H1 (cell line): ENCODE data around the gene SLC39A13. TPM values are rescaled to one million over a fixed set of nuclear protein-coding genes. Genes with fewer than 3 reads are reported as not detected.

Experiments
- CTCF ChIA-PET: fragments of 300-600 bp; sonication (Branson Sonifier 250); formaldehyde crosslinking; loops from one replicate; lab custom pipeline; 2021; ENCODE audit not compliant: partially characterized antibody; lab: Charles Lee
- POLR2A ChIA-PET: fragments of 300-600 bp; sonication (Branson Sonifier 250); formaldehyde crosslinking; loops from one replicate; lab custom pipeline; 2021; ENCODE audit warnings: inconsistent platforms; ENCODE audit not compliant: partially characterized antibody; lab: Charles Lee
- DNase-seq, 2 experiments: peaks; one replicate each; pipeline versions ENCODE4 v3.0.0 to v3.0.0-alpha.2; 2010 to 2022; ENCODE audit warnings: low spot score in 2 of 2, low read depth in 1 of 2, mixed read lengths in 1 of 2
- FAIRE-seq: peaks from 2 replicates; lab custom pipeline; 2011; peaks lifted over from hg19 to GRCh38; lab: Jason Lieb, UNC
- H2AFZ ChIP-seq: 2 replicates; pipeline ENCODE4 v1.8.1; 2012; ENCODE audit warnings: low read length, inconsistent platforms
- H2AK5ac ChIP-seq: 2 replicates; pipeline ENCODE4 v1.6.1; 2013; ENCODE audit warnings: low read depth, low read length
- H2BK120ac ChIP-seq: replicated peaks from 2 replicates; pipeline ENCODE3; 2013; ENCODE audit warnings: low read depth, low read length, inconsistent platforms
- H2BK12ac ChIP-seq: 2 replicates; pipeline ENCODE4 v1.6.1; 2013; ENCODE audit warnings: low read depth, low read length
- H2BK15ac ChIP-seq: 2 replicates; pipeline ENCODE4 v1.6.1; 2013; ENCODE audit warnings: low read length
- H2BK20ac ChIP-seq: 2 replicates; pipeline ENCODE4 v1.6.1; 2013; ENCODE audit warnings: low read length
- H2BK5ac ChIP-seq: 2 replicates; pipeline ENCODE4 v1.6.1; 2013; ENCODE audit warnings: low read depth, low read length
- H3K14ac ChIP-seq: 2 replicates; pipeline ENCODE4 v1.6.1; 2013; ENCODE audit warnings: inconsistent platforms; ENCODE audit not compliant: insufficient read length
- H3K18ac ChIP-seq: 2 replicates; pipeline ENCODE4 v1.6.1; 2013; ENCODE audit warnings: low read length; ENCODE audit errors: extremely low read depth
- H3K23ac ChIP-seq: 2 replicates; pipeline ENCODE4 v1.6.1; 2013; ENCODE audit warnings: inconsistent platforms; ENCODE audit not compliant: insufficient read length
- H3K23me2 ChIP-seq: 2 replicates; pipeline ENCODE4 v1.6.1; 2013; ENCODE audit warnings: low read depth, low read length
- H3K27ac ChIP-seq: 2 replicates; pipeline ENCODE4 v1.6.1; 2011; ENCODE audit warnings: low read depth, low read length, inconsistent platforms
- H3K27me3 ChIP-seq, 4 experiments: replicated peaks in 1 of 4; 1 replicate in 1 of 4; 2 replicates in 3 of 4; pipeline versions ENCODE4 v1.6.1 to v1.8.1; 2011 to 2013; ENCODE audit warnings: low read length in 3 of 4, mild to moderate bottlenecking in 3 of 4, inconsistent platforms in 2 of 4, mixed read lengths in 2 of 4, moderate library complexity in 1 of 4; ENCODE audit not compliant: control insufficient read depth in 3 of 4, insufficient read depth in 3 of 4; ENCODE audit errors: extremely low read depth in 1 of 4
- H3K36me3 ChIP-seq, 4 experiments: 2 replicates each; pipeline versions ENCODE4 v1.6.1 to v1.8.1; 2011 to 2013; ENCODE audit warnings: mild to moderate bottlenecking in 4 of 4, low read length in 3 of 4, moderate library complexity in 2 of 4, control low read depth in 1 of 4, inconsistent platforms in 1 of 4; ENCODE audit not compliant: insufficient read depth in 4 of 4, control insufficient read depth in 2 of 4
- H3K4ac ChIP-seq: replicated peaks from 2 replicates; pipeline ENCODE3; 2013; ENCODE audit warnings: low read length, low read depth, mixed read lengths, inconsistent platforms; ENCODE audit not compliant: insufficient read length
- H3K4me1 ChIP-seq, 4 experiments: replicated peaks in 1 of 4; 1 replicate in 1 of 4; 2 replicates in 3 of 4; pipeline versions ENCODE4 v1.6.1 to v1.8.1; 2011 to 2013; ENCODE audit warnings: low read length in 3 of 4, inconsistent platforms in 2 of 4, mixed read lengths in 1 of 4; ENCODE audit not compliant: insufficient read depth in 4 of 4, control insufficient read depth in 3 of 4
- H3K4me2 ChIP-seq, 2 experiments: 2 replicates each; pipeline versions ENCODE4 v1.6.1 to v1.8.1; 2011 to 2013; ENCODE audit warnings: low read depth in 2 of 2, low read length in 2 of 2, control low read depth in 1 of 2, inconsistent platforms in 1 of 2, mild to moderate bottlenecking in 1 of 2; ENCODE audit not compliant: insufficient read depth in 1 of 2
- H3K4me3 ChIP-seq, 4 experiments: fragments of 200-600, 300-600 bp in 1 of 4; sonication (generic), shearing (Covaris generic), sonication (Bioruptor Twin) in 1 of 4; 2 replicates each; pipeline versions ENCODE4 v1.5.1 to v1.8.1; 2011 to 2016; ENCODE audit warnings: low read length in 4 of 4, low read depth in 3 of 4, control low read depth in 2 of 4, inconsistent platforms in 2 of 4, mild to moderate bottlenecking in 2 of 4, mixed read lengths in 1 of 4, moderate library complexity in 1 of 4; ENCODE audit not compliant: insufficient read depth in 2 of 4; ENCODE audit errors: extremely low read depth in 1 of 4
- H3K56ac ChIP-seq: replicated peaks from 2 replicates; pipeline ENCODE3; 2013; ENCODE audit warnings: low read depth, mild to moderate bottlenecking, mixed read lengths, low read length, inconsistent platforms; ENCODE audit not compliant: insufficient read length
- H3K79me1 ChIP-seq: 2 replicates; pipeline ENCODE4 v1.6.1; 2013; ENCODE audit warnings: low read depth, low read length, control low read depth
- H3K79me2 ChIP-seq, 2 experiments: 2 replicates each; pipeline versions ENCODE4 v1.6.1 to v1.8.1; 2012 to 2013; ENCODE audit warnings: low read length in 2 of 2, mild to moderate bottlenecking in 2 of 2, inconsistent platforms in 1 of 2; ENCODE audit not compliant: insufficient read depth in 2 of 2, control insufficient read depth in 1 of 2
- H3K9ac ChIP-seq, 4 experiments: replicated peaks in 1 of 4; 1 replicate in 1 of 4; 2 replicates in 3 of 4; pipeline versions ENCODE4 v1.6.1 to v1.8.1; 2011 to 2013; ENCODE audit warnings: low read depth in 3 of 4, low read length in 3 of 4, control low read depth in 2 of 4, mild to moderate bottlenecking in 2 of 4, moderate library complexity in 2 of 4, inconsistent platforms in 1 of 4; ENCODE audit errors: extremely low read depth in 1 of 4
- H3K9me3 ChIP-seq, 2 experiments: 2 replicates each; pipeline versions ENCODE4 v1.6.1 to v1.8.1; 2012 to 2013; ENCODE audit warnings: mild to moderate bottlenecking in 2 of 2, moderate library complexity in 2 of 2, control low read depth in 1 of 2, inconsistent platforms in 1 of 2, low read depth in 1 of 2, low read length in 1 of 2, mixed read lengths in 1 of 2; ENCODE audit not compliant: insufficient read depth in 2 of 2
- H4K20me1 ChIP-seq, 2 experiments: replicated peaks in 1 of 2; 2 replicates each; pipeline versions ENCODE3 to v1.8.1; 2011 to 2013; ENCODE audit warnings: inconsistent platforms in 2 of 2, low read length in 2 of 2, mild to moderate bottlenecking in 1 of 2; ENCODE audit not compliant: insufficient read depth in 2 of 2, control insufficient read depth in 1 of 2
- H4K5ac ChIP-seq: 2 replicates; pipeline ENCODE4 v1.6.1; 2013; ENCODE audit warnings: low read length, low read depth, mixed read lengths, inconsistent platforms; ENCODE audit not compliant: insufficient read length
- H4K8ac ChIP-seq: 2 replicates; pipeline ENCODE4 v1.8.0; 2013; ENCODE audit warnings: mild to moderate bottlenecking, moderate library complexity, low read length, inconsistent platforms; ENCODE audit not compliant: insufficient read depth; ENCODE audit errors: extremely low read depth
- H4K91ac ChIP-seq: replicated peaks from 2 replicates; pipeline ENCODE3; 2013; ENCODE audit warnings: low read length, mixed read lengths, inconsistent platforms; ENCODE audit not compliant: insufficient read length
- MAFK ChIP-seq: IDR thresholded peaks from 2 replicates; pipeline ENCODE4 v1.6.1; 2012; ENCODE audit warnings: low read depth, mild to moderate bottlenecking, improper control_type of control experiment, low read length
- RFX5 ChIP-seq: IDR thresholded peaks from 2 replicates; pipeline ENCODE4 v1.6.1; 2011; ENCODE audit warnings: low read depth, low read length, improper control_type of control experiment, borderline replicate concordance
- TCF12 ChIP-seq: IDR thresholded peaks from 2 replicates; pipeline ENCODE4 v1.6.1; 2011; ENCODE audit warnings: low read depth, mild to moderate bottlenecking, low read length
- TEAD4 ChIP-seq: IDR thresholded peaks from 2 replicates; pipeline ENCODE4 v1.6.1; 2012; ENCODE audit warnings: low read depth, low read length, inconsistent platforms, mixed read lengths
- WGBS, 2 experiments: shearing (Covaris generic) in 1 of 2; methylation state at CpG; one replicate each; pipeline versions ENCODE4 v1.1.6 to v1.1.7; 2013 to 2015; ENCODE audit warnings: low lambda C conversion rate in 2 of 2, mixed read lengths in 2 of 2, inconsistent platforms in 1 of 2, low coverage in 1 of 2, missing lambda C conversion rate in 1 of 2; ENCODE audit not compliant: insufficient replicate concordance in 2 of 2, insufficient coverage in 1 of 2, insufficient read length in 1 of 2; ENCODE audit errors: extremely low coverage in 1 of 2, missing lambda C conversion rate in 1 of 2; 5-methylcytosine and 5-hydroxymethylcytosine counted together
- polyA plus RNA-seq, 7 experiments: library from polyadenylated mRNA; depleted of rRNA in 3 of 7; stranded (reverse) in 5 of 7; unstranded in 2 of 7; fragments of >200 nt in 5 of 7; fragments of 200-250 nt in 2 of 7; gene quantifications; 1 replicate in 5 of 7; 2 replicates in 1 of 7; 4 replicates in 1 of 7; pipeline versions ENCODE4 v1.2.1 to v1.2.3, GENCODE V29; 2011 to 2013; ENCODE audit warnings: missing spikeins in 2 of 7, mixed read lengths in 2 of 7
- total RNA-seq: library from RNA; stranded (reverse); fragmentation: NEBNext Ultra II Directional; extraction: Animal tissue kit (Norgen Biotek cat#: 25700); gene quantifications from 2 replicates; pipeline ENCODE4 v1.2.1, GENCODE V29; 2021

SLC39A13 gene
- total and polyA plus RNA-seq, 2 of the 8 experiments (the other 6 are each of a cell fraction or from before 2014, with no cell fraction given): 23.2 to 30.0 TPM

DNA sequence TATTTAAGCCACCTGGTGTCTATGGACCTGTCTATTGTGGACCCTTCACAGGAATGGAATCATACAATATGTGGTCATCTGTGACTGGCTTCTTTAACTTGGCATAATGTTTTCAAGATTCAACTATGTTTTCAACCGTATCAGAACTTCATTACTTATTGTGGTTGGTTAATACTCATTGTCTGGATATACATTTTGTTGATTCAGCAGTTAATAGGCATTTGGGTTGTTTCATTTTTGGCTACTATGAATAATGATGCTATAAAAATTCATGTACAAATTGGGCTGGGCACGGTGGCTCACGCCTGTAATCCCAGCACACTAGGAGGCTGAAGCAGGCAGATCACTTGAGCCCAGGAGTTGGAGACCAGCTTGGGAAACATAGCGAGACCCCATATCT, 43.0 kb downstream of the SLC39A13 start:
- TF ChIP-seq TEAD4 (no peak), RFX5 (no peak), TCF12 (no peak), MAFK (peak; percentile 34; the same call in 1 of the 2 replicates)
- 92% methylated on average over 4 of the region's 4 CpGs; no CpG with 5 or more reads in 1 of the 2 experiments for WGBS, 2 experiments
- no peak overlapping the region for H2BK20ac ChIP-seq
- no peaks in the 10 kb centered on the region for H3K27me3 ChIP-seq
- no peak overlapping the region for H3K9ac ChIP-seq
- POLR2A ChIA-PET: no interaction called here
- H2BK5ac ChIP-seq: no peak overlapping the region
- FAIRE-seq (no peak), DNase-seq (no peak)
- H2AK5ac ChIP-seq: no peak overlapping the region
- H3K18ac ChIP-seq: no peak overlapping the region
- no peaks in the 10 kb centered on the region for H3K23me2 ChIP-seq
- H3K23ac ChIP-seq: no peak overlapping the region
- H3K4me2 ChIP-seq: no peak overlapping the region
- H3K9me3 ChIP-seq: no peaks in the 10 kb centered on the region
- H3K56ac ChIP-seq: no peak overlapping the region
- no peaks in the 10 kb centered on the region for H4K20me1 ChIP-seq
- no peak overlapping the region for H4K91ac ChIP-seq
- no peak overlapping the region for H4K8ac ChIP-seq
- no peak overlapping the region for H2BK12ac ChIP-seq
- H3K4me1 ChIP-seq: no peaks in the 10 kb centered on the region; a peak in 2 of 7 replicates
- H4K5ac ChIP-seq: no peak overlapping the region
- H3K4me3 ChIP-seq: no peak overlapping the region
- CTCF ChIA-PET: interaction anchor here (0.6 kb wide), 1 partner anchor 42 kb away, joined by 3 read pairs; no protein-coding TSS in a partner anchor
- no peak overlapping the region for H3K4ac ChIP-seq
- no peaks in the 10 kb centered on the region for H3K36me3 ChIP-seq
- no peak overlapping the region for H2AFZ ChIP-seq
- H3K79me2 ChIP-seq: no peaks in the 10 kb centered on the region
- no peak overlapping the region for H2BK120ac ChIP-seq
- no peak overlapping the region for H2BK15ac ChIP-seq
- no peak overlapping the region for H3K27ac ChIP-seq
- H3K79me1 ChIP-seq: no peaks in the 10 kb centered on the region
- H3K14ac ChIP-seq: no peak overlapping the region
